Panc1 (cell line): ENCODE data around the gene TGM4. TPM values are rescaled to one million over a fixed set of nuclear protein-coding genes. Genes with fewer than 3 reads are reported as not detected.

ENCODE experiments used
- ATAC-seq: fragments of 200-7000 bp; cut with Tn5 transposase; 2 replicates; pipeline ENCODE4 v1.9.1; 2020; ENCODE audit warnings: mild to moderate bottlenecking, moderate library complexity
- BruUV-seq: library from RNA; stranded (reverse); fragments of 400-500 nt; replicated peaks from 2 replicates; lab custom pipeline; 2021; lab: Mats Ljungman, UMichigan
- CTCF ChIA-PET: fragments of 300-600 bp; sonication (Branson Sonifier 250); formaldehyde crosslinking; loops from one replicate; lab custom pipeline; 2022; ENCODE audit warnings: antibody characterized with exemption; lab: Charles Lee
- POLR2A ChIA-PET: fragments of 300-600 bp; sonication (Branson Sonifier 250); formaldehyde crosslinking; loops from one replicate; lab custom pipeline; 2022; ENCODE audit warnings: antibody characterized with exemption; lab: Charles Lee
- DNase-seq: peaks from one replicate; pipeline ENCODE4 v3.0.0-alpha.2; 2010; ENCODE audit warnings: low read depth, low spot score
- H3K27ac ChIP-seq: 2 replicates; pipeline ENCODE4 v1.5.1; 2011; ENCODE audit warnings: mild to moderate bottlenecking, low read length, inconsistent platforms
- H3K27me3 ChIP-seq: fragments of 200-500 bp; sonication (Bioruptor generic); 2 replicates; pipeline ENCODE4 v1.6.0; 2014; ENCODE audit warnings: low read length, inconsistent platforms; ENCODE audit not compliant: control insufficient read depth, insufficient read depth
- H3K36me3 ChIP-seq: fragments of 200-500 bp; sonication (Bioruptor generic); 2 replicates; pipeline ENCODE4 v1.5.1; 2014; ENCODE audit warnings: inconsistent platforms, mild to moderate bottlenecking, low read length, moderate library complexity; ENCODE audit not compliant: control insufficient read depth, insufficient read depth
- H3K4me1 ChIP-seq: 2 replicates; pipeline ENCODE4 v1.5.1; 2011; ENCODE audit warnings: inconsistent platforms, mild to moderate bottlenecking, low read length, moderate library complexity; ENCODE audit not compliant: control insufficient read depth, insufficient read depth
- H3K4me3 ChIP-seq, 2 experiments: 2 replicates each; pipeline ENCODE4 v1.5.1; 2011 to 2012; ENCODE audit warnings: low read depth in 2 of 2, low read length in 2 of 2, mild to moderate bottlenecking in 2 of 2, inconsistent platforms in 1 of 2, moderate library complexity in 1 of 2
- H3K9me3 ChIP-seq: fragments of 200-500 bp; sonication (Bioruptor generic); 2 replicates; pipeline ENCODE4 v1.5.1; 2014; ENCODE audit warnings: low read depth, mild to moderate bottlenecking, inconsistent platforms, low read length, moderate library complexity; ENCODE audit not compliant: control insufficient read depth, insufficient read depth
- CTCF ChIP-seq: fragments of 450-650 bp; IDR thresholded peaks from 2 replicates; pipeline ENCODE4 v1.5.1; 2017; ENCODE audit warnings: mild to moderate bottlenecking
- POLR2AphosphoS5 ChIP-seq: IDR thresholded peaks from 2 replicates; pipeline ENCODE4 v1.6.1; 2012; ENCODE audit warnings: mild to moderate bottlenecking, low read depth, low read length, moderate library complexity
- REST ChIP-seq, 2 experiments: IDR thresholded peaks; 2 replicates each; pipeline ENCODE4 v1.6.1; 2011 to 2012; ENCODE audit warnings: low read depth in 2 of 2, control low read depth in 1 of 2, low read length in 1 of 2, mild to moderate bottlenecking in 1 of 2, moderate library complexity in 1 of 2; ENCODE audit not compliant: insufficient read depth in 1 of 2
- SIN3A ChIP-seq: IDR thresholded peaks from 2 replicates; pipeline ENCODE4 v1.6.1; 2012; ENCODE audit warnings: low read depth, mild to moderate bottlenecking, low read length, moderate library complexity, borderline replicate concordance; ENCODE audit not compliant: insufficient read depth
- TCF7L2 ChIP-seq: IDR thresholded peaks from 2 replicates; pipeline ENCODE4 v1.6.1; 2011; ENCODE audit warnings: mild to moderate bottlenecking, low read depth, low read length, inconsistent platforms
- in situ Hi-C: cut with HindIII; loops from 2 replicates; pipeline ENCODE4 v1.10.0; 2016; ENCODE audit warnings: low sequenced_read_pairs, low pct_unique_long_range_greater_than_20kb
- intact Hi-C: fragments of 100-400 bp; cut with micrococcal nuclease; formaldehyde crosslinking; loops from one replicate; pipeline ENCODE4 v1.10.0; 2022; ENCODE audit not compliant: unreplicated experiment
- total RNA-seq: library from RNA; stranded (reverse); gene quantifications from one replicate; pipeline ENCODE4 v1.2.1, GENCODE V29; 2021; ENCODE audit not compliant: unreplicated experiment

Gene TGM4
- total RNA-seq, 1 experiment from 2014 or later: 0.46 TPM

- ChIA-PET CTCF (no interaction called here), POLR2A (no interaction called here)
- intact Hi-C loops: no loop called here
- no peaks in the 10 kb centered on the region for H3K4me1 ChIP-seq
- DNase-seq (no peak), ATAC-seq (no peak)
- no peaks in the 10 kb centered on the region for H3K27me3 ChIP-seq
- H3K27ac ChIP-seq: no peak overlapping the region
- no peak overlapping the region for H3K4me3 ChIP-seq
- BruUV-seq: no TSS peak
- H3K36me3 ChIP-seq: no peaks in the 10 kb centered on the region
- H3K9me3 ChIP-seq: no peaks in the 10 kb centered on the region
- in situ Hi-C loops: no loop called here
- no peak for TF ChIP-seq SIN3A
- no peak for TF ChIP-seq TCF7L2
- no peak for TF ChIP-seq CTCF
- TF ChIP-seq POLR2AphosphoS5: no peak
- no peak for TF ChIP-seq REST (IDR thresholded peaks at IDR 0.05; ENCODE audit: insufficient read depth in 1 of 2, low read depth in 2 of 2, low read length in 1 of 2)
Measured at GRCh38 chr3:44877333-44877732, 2.9 kb downstream of the TGM4 start.

- no TSS peak for BruUV-seq
- no peak for TF ChIP-seq TCF7L2
- no peak for TF ChIP-seq CTCF
- Histone ChIP-seq H3K36me3 (no peaks in the 10 kb centered on the region), H3K27me3 (no peaks in the 10 kb centered on the region), H3K27ac (no peak overlapping the region), H3K4me3 (no peak overlapping the region), H3K4me1 (peaks cover 8% of the 10 kb centered on the region; the same call in 1 of the 2 replicates), H3K9me3 (no peaks in the 10 kb centered on the region)
- in situ Hi-C loops (no loop called here), intact Hi-C loops (no loop called here)
- no peak for DNase-seq
- ChIA-PET POLR2A (no interaction called here), CTCF (no interaction called here)
- ATAC-seq: peak; percentile 64
Measured at GRCh38 chr3:44880284-44880683, 5.9 kb downstream of the TGM4 start.
